Endothelial cell of umbilical vein (primary cell): Measurements from ENCODE around the gene IGFBP2. TPM values are rescaled to one million over a fixed set of nuclear protein-coding genes. Genes with fewer than 3 reads are reported as not detected.

Source experiments
- BruUV-seq: library from RNA; stranded (reverse); fragments of 400-500 nt; replicated peaks from 2 replicates; lab custom pipeline; 2021; lab: Mats Ljungman, UMichigan
- CTCF ChIA-PET: fragments of 300-600, 350-600 bp; sonication (Branson Sonifier 250); formaldehyde crosslinking; loops from one replicate; lab custom pipeline; 2021; ENCODE audit warnings: antibody characterized with exemption, inconsistent platforms; lab: Charles Lee
- POLR2A ChIA-PET: fragments of 300-600, 350-600 bp; sonication (Branson Sonifier 250); formaldehyde crosslinking; loops from one replicate; lab custom pipeline; 2021; ENCODE audit warnings: antibody characterized with exemption, inconsistent platforms; lab: Charles Lee
- DNase-seq: peaks from one replicate; pipeline ENCODE4 v3.0.0-alpha.2; 2011; ENCODE audit warnings: low read depth, low spot score
- FAIRE-seq: peaks from 2 replicates; lab custom pipeline; 2011; peaks lifted over from hg19 to GRCh38; lab: Jason Lieb, UNC
- H2AFZ ChIP-seq: 2 replicates; pipeline ENCODE4 v1.6.0; 2012; ENCODE audit warnings: low read depth, low read length, control low read depth, inconsistent platforms
- H3K27ac ChIP-seq: 2 replicates; pipeline ENCODE4 v1.5.1; 2011; ENCODE audit warnings: low read depth, mild to moderate bottlenecking, control low read depth, low read length, moderate library complexity; ENCODE audit not compliant: insufficient read depth
- H3K27me3 ChIP-seq, 2 experiments: 2 replicates each; pipeline versions ENCODE4 v1.6.0 to v1.6.1; 2011; ENCODE audit warnings: low read length in 2 of 2, mixed read lengths in 1 of 2; ENCODE audit not compliant: control insufficient read depth in 2 of 2, insufficient read depth in 2 of 2
- H3K36me3 ChIP-seq, 2 experiments: 2 replicates in 1 of 2; 3 replicates in 1 of 2; pipeline ENCODE4 v1.5.1; 2011; ENCODE audit warnings: low read length in 2 of 2, mild to moderate bottlenecking in 1 of 2, moderate library complexity in 1 of 2; ENCODE audit not compliant: control insufficient read depth in 2 of 2, insufficient read depth in 2 of 2; ENCODE audit errors: extremely low read depth in 1 of 2
- H3K4me1 ChIP-seq: 3 replicates; pipeline ENCODE4 v1.5.1; 2011; ENCODE audit warnings: mild to moderate bottlenecking, low read length; ENCODE audit not compliant: control insufficient read depth, insufficient read depth; ENCODE audit errors: extremely low read depth
- H3K4me2 ChIP-seq: 2 replicates; pipeline ENCODE4 v1.6.1; 2011; ENCODE audit warnings: low read length, control low read depth, mixed read lengths; ENCODE audit not compliant: insufficient read depth
- H3K4me3 ChIP-seq, 3 experiments: fragments of 200-600 bp in 1 of 3; sonication (generic), shearing (Covaris generic) in 1 of 3; replicated peaks in 1 of 3; 2 replicates each; pipeline ENCODE4 v1.5.1; 2011 to 2016; ENCODE audit warnings: control low read depth in 3 of 3, low read length in 3 of 3, mild to moderate bottlenecking in 2 of 3, inconsistent platforms in 1 of 3, low read depth in 1 of 3, moderate library complexity in 1 of 3; ENCODE audit not compliant: insufficient read depth in 1 of 3
- H3K79me2 ChIP-seq: 2 replicates; pipeline ENCODE4 v1.6.0; 2012; ENCODE audit warnings: low read length, inconsistent platforms; ENCODE audit not compliant: control insufficient read depth, insufficient read depth
- H3K9ac ChIP-seq: replicated peaks from 2 replicates; pipeline ENCODE3; 2011; ENCODE audit warnings: low read length, control low read depth; ENCODE audit not compliant: insufficient read depth; ENCODE audit errors: extremely low read depth
- H3K9me1 ChIP-seq: replicated peaks from 3 replicates; pipeline ENCODE4 v1.6.0; 2011; ENCODE audit warnings: mild to moderate bottlenecking, low read length; ENCODE audit not compliant: control insufficient read depth, insufficient read depth; ENCODE audit errors: extremely low read depth
- H3K9me3 ChIP-seq: replicated peaks from 2 replicates; pipeline ENCODE4 v1.5.1; 2012; ENCODE audit warnings: low read length, inconsistent platforms; ENCODE audit not compliant: control insufficient read depth, insufficient read depth
- H4K20me1 ChIP-seq: replicated peaks from 2 replicates; pipeline ENCODE3; 2011; ENCODE audit warnings: mild to moderate bottlenecking, low read length; ENCODE audit not compliant: control insufficient read depth, insufficient read depth; ENCODE audit errors: extremely low read depth
- CTCF ChIP-seq, 2 donors: IDR thresholded peaks; 1 replicate in 1 of 2; 2 replicates in 1 of 2; pipeline ENCODE4 v1.5.1; 2011; ENCODE audit warnings: low read length in 2 of 2, mild to moderate bottlenecking in 2 of 2, moderate library complexity in 2 of 2, control low read depth in 1 of 2, inconsistent platforms in 1 of 2, low read depth in 1 of 2; ENCODE audit not compliant: insufficient read depth in 1 of 2; ENCODE audit errors: extremely low read depth in 1 of 2
- EZH2 ChIP-seq: IDR thresholded peaks from 2 replicates; pipeline ENCODE4 v1.6.1; 2012; ENCODE audit warnings: borderline replicate concordance, low read depth, mild to moderate bottlenecking, moderate library complexity, low read length, inconsistent platforms; ENCODE audit not compliant: severe bottlenecking
- FOS ChIP-seq: IDR thresholded peaks from 2 replicates; pipeline ENCODE4 v1.6.1; 2011; ENCODE audit warnings: mild to moderate bottlenecking, low read length, moderate library complexity, borderline replicate concordance; ENCODE audit not compliant: insufficient read depth
- GATA2 ChIP-seq: IDR thresholded peaks from 2 replicates; pipeline ENCODE4 v1.7.0; 2011; ENCODE audit warnings: low read depth, mild to moderate bottlenecking, moderate library complexity, mixed read lengths, low read length; ENCODE audit not compliant: insufficient read length, insufficient read depth
- MAX ChIP-seq: IDR thresholded peaks from 2 replicates; pipeline ENCODE4 v1.6.1; 2011; ENCODE audit not compliant: insufficient read depth, insufficient read length
- POLR2A ChIP-seq: IDR thresholded peaks from 2 replicates; pipeline ENCODE4 v1.6.1; 2012; ENCODE audit warnings: low read depth, mild to moderate bottlenecking, control low read depth, low read length
- dilution Hi-C: fragments of 300-500 bp; cut with MboI; formaldehyde crosslinking; loops from one replicate; pipeline ENCODE4 v1.15.0; 2019; ENCODE audit warnings: low sequenced_read_pairs; ENCODE audit not compliant: extremely low pct_ligation_motif_present
- intact Hi-C: fragments of 100-400 bp; cut with micrococcal nuclease; formaldehyde crosslinking; loops from one replicate; pipeline ENCODE4 v1.10.0; 2022
- polyA plus RNA-seq, 4 experiments: library from polyadenylated mRNA; depleted of rRNA in 3 of 4; stranded (reverse) in 3 of 4; unstranded in 1 of 4; fragments of >200 nt; gene quantifications; 2 replicates each; pipeline versions ENCODE4 v1.2.1 to v1.2.3, GENCODE V29; 2011 to 2012; ENCODE audit warnings: missing spikeins in 1 of 4
- total RNA-seq: library from RNA; stranded (reverse); gene quantifications from 2 replicates; pipeline ENCODE4 v1.2.3, GENCODE V29; 2021

IGFBP2 gene
- total and polyA plus RNA-seq, 2 donors (not counting 3 experiments of a cell fraction or from before 2014, with no cell fraction given), result 212 to 261 TPM

- Histone ChIP-seq H3K27ac (no peak overlapping the region), H3K9me1 (no peaks in the 10 kb centered on the region), H3K27me3 (peaks cover 0 to 1% of the 10 kb centered on the region in 2 experiments), H3K4me2 (no peak overlapping the region), H4K20me1 (no peaks in the 10 kb centered on the region), H3K36me3 (no peaks in the 10 kb centered on the region), H3K79me2 (no peaks in the 10 kb centered on the region), H3K9ac (no peak overlapping the region), H3K4me1 (no peaks in the 10 kb centered on the region), H3K9me3 (no peaks in the 10 kb centered on the region), H3K4me3 (no peak overlapping the region), H2AFZ (no peak overlapping the region)
- dilution Hi-C loops (no loop called here), intact Hi-C loops (no loop called here)
- BruUV-seq, result no TSS peak
- TF ChIP-seq MAX (no peak), FOS (no peak), EZH2 (no peak), CTCF (IDR thresholded peaks at IDR 0.05; ENCODE audit: extremely low read depth in 1 of 2, insufficient read depth in 1 of 2, low read depth in 1 of 2, low read length in 2 of 2) (no peak), POLR2A (no peak), GATA2 (no peak)
- FAIRE-seq (no peak), DNase-seq (no peak)
- ChIA-PET CTCF (interaction anchor here (1.1 to 2.7 kb wide), 3 partner anchors 55 to 92 kb away, joined by 3 to 10 read pairs (median 4); no protein-coding TSS in a partner anchor), POLR2A (no interaction called here)
These were observed 43.4 kb upstream of the IGFBP2 start for GRCh38 chr2:216589791-216590190.
